ENCODE data around the gene LRRC66.

Gene LRRC66

GRCh38 chr4:52015366-52015765 is 4.8 kb downstream of the LRRC66 start:
- no peak for DNase-seq (ENCODE audit: low read depth in 1 of 2, low spot score in 1 of 2)

- no peak for DNase-seq (ENCODE audit: low read depth in 1 of 2, low spot score in 1 of 2)
Measured at GRCh38 chr4:52014903-52015302, 5.3 kb downstream of the LRRC66 start.

- no peak for DNase-seq (ENCODE audit: low read depth in 1 of 2, low spot score in 1 of 2)
Measured at GRCh38 chr4:52012651-52013050, 7.5 kb downstream of the LRRC66 start.

GRCh38 chr4:52010986-52011385 is 9.2 kb downstream of the LRRC66 start:
- no peak for DNase-seq (ENCODE audit: low read depth in 1 of 2, low spot score in 1 of 2)

- no peak for DNase-seq (ENCODE audit: low read depth in 1 of 2, low spot score in 1 of 2)
Measured at GRCh38 chr4:52006887-52007286, 13.3 kb downstream of the LRRC66 start.

GRCh38 chr4:52005604-52006273 is 14.4 kb downstream of the LRRC66 start:
- no peak for DNase-seq (ENCODE audit: low read depth in 1 of 2, low spot score in 1 of 2)

GRCh38 chr4:52004414-52004813 is 15.7 kb downstream of the LRRC66 start:
- no peak for DNase-seq (ENCODE audit: low read depth in 1 of 2, low spot score in 1 of 2)

GRCh38 chr4:52001616-52002015 is 18.5 kb downstream of the LRRC66 start:
- DNase-seq (ENCODE audit: low read depth in 1 of 2, low spot score in 1 of 2), result no peak

GRCh38 chr4:51999250-51999649 is 20.9 kb downstream of the LRRC66 start:
- DNase-seq (ENCODE audit: low read depth in 1 of 2, low spot score in 1 of 2), result no peak

- no peak for DNase-seq (ENCODE audit: low read depth in 1 of 2, low spot score in 1 of 2)
Measured at GRCh38 chr4:51998837-51999236, 21.3 kb downstream of the LRRC66 start.

- DNase-seq (ENCODE audit: low read depth in 1 of 2, low spot score in 1 of 2), result no peak
Measured at GRCh38 chr4:51997647-51998046, 22.5 kb downstream of the LRRC66 start.

- DNase-seq (ENCODE audit: low read depth in 1 of 2, low spot score in 1 of 2), result no peak
Measured at GRCh38 chr4:51995647-51996220, 24.4 kb downstream of the LRRC66 start.

- DNase-seq (ENCODE audit: low read depth in 1 of 2, low spot score in 1 of 2), result no peak
Measured at GRCh38 chr4:51965862-51966261, 54.3 kb downstream of the LRRC66 start.

GRCh38 chr4:51963841-51964517 is 56.2 kb downstream of the LRRC66 start:
- DNase-seq (ENCODE audit: low read depth in 1 of 2, low spot score in 1 of 2), result no peak

- no peak for DNase-seq (ENCODE audit: low read depth in 1 of 2, low spot score in 1 of 2)
Measured at GRCh38 chr4:51960486-51960885, 59.7 kb downstream of the LRRC66 start.

GRCh38 chr4:51958199-51958968 is 61.8 kb downstream of the LRRC66 start:
- DNase-seq (ENCODE audit: low read depth in 1 of 2, low spot score in 1 of 2), result no peak
